PC-3 (cell line): ENCODE measurements around the gene ALDH3B2. TPM values are rescaled to one million over a fixed set of nuclear protein-coding genes. Genes with fewer than 3 reads are reported as not detected.

ENCODE experiments used
- ATAC-seq: fragments of 200-7000 bp; cut with Tn5 transposase; 2 replicates; pipeline ENCODE4 v1.9.1; 2020; ENCODE audit warnings: mild to moderate bottlenecking, moderate library complexity
- BruUV-seq: library from RNA; stranded (reverse); fragments of 400-500 nt; replicated peaks from 2 replicates; lab custom pipeline; 2021; lab: Mats Ljungman, UMichigan
- CTCF ChIA-PET: fragments of 300-600 bp; sonication (Branson Sonifier 250); formaldehyde crosslinking; loops from one replicate; lab custom pipeline; 2022; ENCODE audit warnings: antibody characterized with exemption; lab: Charles Lee
- POLR2A ChIA-PET: fragments of 300-600 bp; sonication (Branson Sonifier 250); formaldehyde crosslinking; loops from one replicate; lab custom pipeline; 2022; ENCODE audit warnings: antibody characterized with exemption; ENCODE audit not compliant: unreplicated experiment; lab: Charles Lee
- DNase-seq: peaks from one replicate; pipeline ENCODE4 v3.0.0-alpha.2; 2015
- H2AFZ ChIP-seq: fragments of 300-600 bp; sonication (generic); 2 replicates; pipeline ENCODE4 v1.6.0; 2016; ENCODE audit warnings: antibody characterized with exemption, low read length
- H3F3A ChIP-seq: fragments of 300-600 bp; sonication (generic); one replicate; pipeline ENCODE4 v1.6.0; 2017; ENCODE audit warnings: antibody characterized with exemption, low read length, control low read depth, mild to moderate bottlenecking; ENCODE audit not compliant: unreplicated experiment
- H3K27ac ChIP-seq: fragments of 300-600 bp; sonication (generic); 2 replicates; pipeline ENCODE4 v1.5.1; 2016; ENCODE audit warnings: mild to moderate bottlenecking, low read length
- H3K27me3 ChIP-seq: fragments of 300-600 bp; sonication (generic); 2 replicates; pipeline ENCODE4 v1.6.1; 2016; ENCODE audit warnings: low read length, mixed read lengths
- H3K36me3 ChIP-seq: fragments of 300-600 bp; sonication (generic); 2 replicates; pipeline ENCODE4 v1.6.1; 2016; ENCODE audit warnings: low read depth, mixed run types, low read length, mixed read lengths
- H3K4me1 ChIP-seq: fragments of 300-600 bp; sonication (generic); 2 replicates; pipeline ENCODE4 v1.5.1; 2016; ENCODE audit warnings: low read length; ENCODE audit not compliant: insufficient read depth
- H3K4me2 ChIP-seq: fragments of 300-600 bp; sonication (generic); 2 replicates; pipeline ENCODE4 v1.6.0; 2016; ENCODE audit warnings: low read length
- H3K4me3 ChIP-seq: fragments of 300-600 bp; sonication (generic); 2 replicates; pipeline ENCODE4 v1.5.1; 2016; ENCODE audit warnings: mild to moderate bottlenecking, low read length, mixed read lengths
- H3K79me2 ChIP-seq: fragments of 300-600 bp; sonication (generic); 2 replicates; pipeline ENCODE4 v1.6.1; 2017; ENCODE audit warnings: low read length, mixed read lengths
- H3K9ac ChIP-seq: fragments of 300-600 bp; sonication (generic); 2 replicates; pipeline ENCODE4 v1.6.0; 2016; ENCODE audit warnings: mild to moderate bottlenecking, low read length
- H3K9me2 ChIP-seq: fragments of 300-600 bp; sonication (generic); replicated peaks from 2 replicates; pipeline ENCODE4 v1.6.1; 2016; ENCODE audit warnings: mixed run types, low read length, mixed read lengths
- H3K9me3 ChIP-seq: fragments of 300-600 bp; sonication (generic); 2 replicates; pipeline ENCODE4 v1.6.1; 2016; ENCODE audit warnings: low read length, mixed read lengths
- H4K20me1 ChIP-seq: fragments of 300-600 bp; sonication (generic); 2 replicates; pipeline ENCODE4 v1.6.1; 2016; ENCODE audit warnings: low read length, mixed read lengths
- EZH2 ChIP-seq: fragments of 300-600 bp; sonication (generic); IDR thresholded peaks from one replicate; pipeline ENCODE4 v1.6.1; 2017; ENCODE audit warnings: antibody characterized with exemption, mild to moderate bottlenecking, low read length; ENCODE audit not compliant: unreplicated experiment
- EZH2phosphoT487 ChIP-seq: fragments of 300-600 bp; sonication (generic); IDR thresholded peaks from 2 replicates; pipeline ENCODE4 v1.6.1; 2018; ENCODE audit warnings: mild to moderate bottlenecking, antibody characterized with exemption, low read length, borderline replicate concordance
- intact Hi-C: fragments of 100-400 bp; cut with micrococcal nuclease; formaldehyde crosslinking; loops from 2 replicates; pipeline ENCODE4 v1.9.0; 2023
- total RNA-seq: library from RNA; depleted of rRNA; stranded (reverse); fragments of >200 nt; gene quantifications from 2 replicates; pipeline ENCODE4 v1.2.3, GENCODE V29; 2014
- TF ChIP-seq, protein P1 (sequence below): fragments of 300-600 bp; sonication (generic); conservative IDR thresholded peaks from 2 replicates; pipeline ENCODE4 v1.5.1; 2017; ENCODE audit warnings: antibody characterized with exemption, low read depth, mild to moderate bottlenecking, low read length

ALDH3B2 gene
- total RNA-seq, 1 experiment from 2014 or later = not detected

- no peaks in the 10 kb centered on the region for H3K79me2 ChIP-seq
- H3K9me3 ChIP-seq = no peaks in the 10 kb centered on the region
- H3K9me2 ChIP-seq = no peaks in the 10 kb centered on the region
- no peaks in the 10 kb centered on the region for H3F3A ChIP-seq
- TF ChIP-seq, protein P1, sequence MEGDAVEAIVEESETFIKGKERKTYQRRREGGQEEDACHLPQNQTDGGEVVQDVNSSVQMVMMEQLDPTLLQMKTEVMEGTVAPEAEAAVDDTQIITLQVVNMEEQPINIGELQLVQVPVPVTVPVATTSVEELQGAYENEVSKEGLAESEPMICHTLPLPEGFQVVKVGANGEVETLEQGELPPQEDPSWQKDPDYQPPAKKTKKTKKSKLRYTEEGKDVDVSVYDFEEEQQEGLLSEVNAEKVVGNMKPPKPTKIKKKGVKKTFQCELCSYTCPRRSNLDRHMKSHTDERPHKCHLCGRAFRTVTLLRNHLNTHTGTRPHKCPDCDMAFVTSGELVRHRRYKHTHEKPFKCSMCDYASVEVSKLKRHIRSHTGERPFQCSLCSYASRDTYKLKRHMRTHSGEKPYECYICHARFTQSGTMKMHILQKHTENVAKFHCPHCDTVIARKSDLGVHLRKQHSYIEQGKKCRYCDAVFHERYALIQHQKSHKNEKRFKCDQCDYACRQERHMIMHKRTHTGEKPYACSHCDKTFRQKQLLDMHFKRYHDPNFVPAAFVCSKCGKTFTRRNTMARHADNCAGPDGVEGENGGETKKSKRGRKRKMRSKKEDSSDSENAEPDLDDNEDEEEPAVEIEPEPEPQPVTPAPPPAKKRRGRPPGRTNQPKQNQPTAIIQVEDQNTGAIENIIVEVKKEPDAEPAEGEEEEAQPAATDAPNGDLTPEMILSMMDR = peak; percentile 36
- TF ChIP-seq EZH2phosphoT487 = no peak
- TF ChIP-seq EZH2 = no peak
- no peak for DNase-seq
- no peak overlapping the region for H2AFZ ChIP-seq
- H3K27me3 ChIP-seq = no peaks in the 10 kb centered on the region
- CTCF ChIA-PET = no interaction called here
- no peak overlapping the region for H3K4me2 ChIP-seq
- no peak overlapping the region for H3K9ac ChIP-seq
- POLR2A ChIA-PET = interaction anchor here (0.7 kb wide), 1 partner anchor 16 kb away, joined by 12 read pairs; no protein-coding TSS in a partner anchor
- no peaks in the 10 kb centered on the region for H3K36me3 ChIP-seq
- no peak overlapping the region for H3K4me3 ChIP-seq
- H3K27ac ChIP-seq = no peak overlapping the region
- peaks cover 30% of the 10 kb centered on the region for H3K4me1 ChIP-seq
- no peak for ATAC-seq
- no peaks in the 10 kb centered on the region for H4K20me1 ChIP-seq
- BruUV-seq = no TSS peak
- intact Hi-C loops = no loop called here
These were observed 23.8 kb upstream of the ALDH3B2 start for GRCh38 chr11:67698247-67698646.

- Histone ChIP-seq H3K4me2 (no peak overlapping the region), H3F3A (no peaks in the 10 kb centered on the region), H3K36me3 (no peaks in the 10 kb centered on the region), H3K79me2 (no peaks in the 10 kb centered on the region), H3K9ac (no peak overlapping the region), H2AFZ (no peak overlapping the region), H3K4me3 (no peak overlapping the region), H3K9me2 (no peaks in the 10 kb centered on the region), H3K4me1 (peaks cover 28% of the 10 kb centered on the region), H4K20me1 (no peaks in the 10 kb centered on the region), H3K27ac (no peak overlapping the region), H3K9me3 (no peaks in the 10 kb centered on the region), H3K27me3 (no peaks in the 10 kb centered on the region)
- TF ChIP-seq, protein P1 = no peak
- TF ChIP-seq EZH2phosphoT487 (no peak), EZH2 (no peak)
- intact Hi-C loops = no loop called here
- CTCF ChIA-PET = no interaction called here
- no TSS peak for BruUV-seq
- no peak for DNase-seq
- POLR2A ChIA-PET = interaction anchor here (0.7 kb wide), 1 partner anchor 16 kb away, joined by 12 read pairs; no protein-coding TSS in a partner anchor
- ATAC-seq = no peak
These were observed 23.4 kb upstream of the ALDH3B2 start for GRCh38 chr11:67697846-67698245.

GRCh38 chr11:67696998-67697397 is 22.6 kb upstream of the ALDH3B2 start:
- H4K20me1 ChIP-seq = no peaks in the 10 kb centered on the region
- intact Hi-C loops = no loop called here
- DNase-seq (no peak), ATAC-seq (no peak)
- no peaks in the 10 kb centered on the region for H3K79me2 ChIP-seq
- H3K9me2 ChIP-seq = no peaks in the 10 kb centered on the region
- no peak overlapping the region for H3K4me3 ChIP-seq
- no peak overlapping the region for H3K27ac ChIP-seq
- H3K9me3 ChIP-seq = no peaks in the 10 kb centered on the region
- peaks cover 28% of the 10 kb centered on the region for H3K4me1 ChIP-seq
- H3F3A ChIP-seq = no peaks in the 10 kb centered on the region
- no peak for TF ChIP-seq EZH2
- TF ChIP-seq EZH2phosphoT487 = no peak
- TF ChIP-seq, protein P1 = no peak
- no peak overlapping the region for H2AFZ ChIP-seq
- H3K36me3 ChIP-seq = no peaks in the 10 kb centered on the region
- POLR2A ChIA-PET = no interaction called here
- no peaks in the 10 kb centered on the region for H3K27me3 ChIP-seq
- no peak overlapping the region for H3K4me2 ChIP-seq
- CTCF ChIA-PET = no interaction called here
- no TSS peak for BruUV-seq
- H3K9ac ChIP-seq = no peak overlapping the region
